HG03196 (cell line): ENCODE measurements around the gene WNT7B.

Experiments used
- ATAC-seq: cut with Tn5 transposase; IDR thresholded peaks from one replicate; pipeline ENCODE4 v1.9.1; 2021; ENCODE audit not compliant: unreplicated experiment

Gene WNT7B

GRCh38 chr22:45974498-45974897, 2.5 kb downstream of the WNT7B start:
- ATAC-seq = no peak

GRCh38 chr22:45972889-45973253, 4.1 kb downstream of the WNT7B start:
- ATAC-seq = no peak

GRCh38 chr22:45972091-45972888, 4.7 kb downstream of the WNT7B start:
- no peak for ATAC-seq

GRCh38 chr22:45971408-45972028, 5.4 kb downstream of the WNT7B start:
- no peak for ATAC-seq

GRCh38 chr22:45970705-45971407, 6.1 kb downstream of the WNT7B start:
- ATAC-seq = no peak

- ATAC-seq = no peak
Measured at GRCh38 chr22:45969801-45970470, 7.0 kb downstream of the WNT7B start.

- no peak for ATAC-seq
Measured at GRCh38 chr22:45969414-45969799, 7.6 kb downstream of the WNT7B start.

- ATAC-seq = no peak
Measured at GRCh38 chr22:45968751-45969413, 8.1 kb downstream of the WNT7B start.

- ATAC-seq = no peak
Measured at GRCh38 chr22:45968003-45968650, 8.8 kb downstream of the WNT7B start.

- ATAC-seq = no peak
Measured at GRCh38 chr22:45966895-45967365, 10.0 kb downstream of the WNT7B start.

- ATAC-seq = no peak
Measured at GRCh38 chr22:45966320-45966894, 10.6 kb downstream of the WNT7B start.

GRCh38 chr22:45965563-45965962, 11.4 kb downstream of the WNT7B start:
- ATAC-seq = no peak

GRCh38 chr22:45964926-45965527, 11.9 kb downstream of the WNT7B start:
- no peak for ATAC-seq

GRCh38 chr22:45964372-45964771, 12.6 kb downstream of the WNT7B start:
- ATAC-seq = no peak

GRCh38 chr22:45963821-45964220, 13.1 kb downstream of the WNT7B start:
- ATAC-seq = no peak

- ATAC-seq = no peak
Measured at GRCh38 chr22:45962756-45963324, 14.1 kb downstream of the WNT7B start.

- no peak for ATAC-seq
Measured at GRCh38 chr22:45962434-45962718, 14.6 kb downstream of the WNT7B start.

- ATAC-seq = no peak
Measured at GRCh38 chr22:45961679-45962433, 15.1 kb downstream of the WNT7B start.
